Fibroblast of skin of scalp (primary cell): ENCODE data around the gene LNPEP.
"Not testable (repeated sequence)": the region's sequence is repeated elsewhere in the genome, so short reads cannot be mapped to it uniquely, and the experiment has no call there.

Experiments used
- DNase-seq: peaks from one replicate; pipeline ENCODE4 v3.0.0-alpha.2; 2013

The LNPEP gene

GRCh38 chr5:97067296-97067850, 131.5 kb downstream of the LNPEP start:
- no peak for DNase-seq

GRCh38 chr5:97070234-97070633, 134.4 kb downstream of the LNPEP start:
- no peak for DNase-seq

GRCh38 chr5:97071101-97071500, 135.2 kb downstream of the LNPEP start:
- peak; percentile 31 for DNase-seq

- DNase-seq: no peak
Measured at GRCh38 chr5:97071993-97072392, 136.1 kb downstream of the LNPEP start.

GRCh38 chr5:97072696-97073095, 136.8 kb downstream of the LNPEP start:
- DNase-seq: no peak

- no peak for DNase-seq
Measured at GRCh38 chr5:97073420-97073819, 137.5 kb downstream of the LNPEP start.

GRCh38 chr5:97074859-97075489, 139.1 kb downstream of the LNPEP start:
- no peak for DNase-seq

GRCh38 chr5:97075649-97076048, 139.8 kb downstream of the LNPEP start:
- peak; percentile 5 for DNase-seq

- no peak for DNase-seq
Measured at GRCh38 chr5:97076098-97076497, 140.2 kb downstream of the LNPEP start.

GRCh38 chr5:97077246-97077645, 141.4 kb downstream of the LNPEP start:
- no peak for DNase-seq

GRCh38 chr5:97078958-97079743, 143.3 kb downstream of the LNPEP start:
- no peak for DNase-seq

- not testable (repeated sequence) for DNase-seq
Measured at GRCh38 chr5:97084782-97085458, 149.0 kb downstream of the LNPEP start.

GRCh38 chr5:97085459-97086181, 149.7 kb downstream of the LNPEP start:
- DNase-seq: no peak
